Bronchial epithelial cell (primary cell): ENCODE results near the gene KIAA0753. TPM values are rescaled to one million over a fixed set of nuclear protein-coding genes. Genes with fewer than 3 reads are reported as not detected.
"Not testable (repeated sequence)": the region's sequence is repeated elsewhere in the genome, so short reads cannot be mapped to it uniquely, and the experiment has no call there.

Source experiments
- DNase-seq: peaks from one replicate; pipeline ENCODE4 v3.0.0-alpha.2; 2010; ENCODE audit warnings: low read depth
- FAIRE-seq: peaks from 2 replicates; lab custom pipeline; 2011; peaks lifted over from hg19 to GRCh38; lab: Jason Lieb, UNC
- H3K27me3 ChIP-seq: 2 replicates; pipeline ENCODE4 v1.5.1; 2011; ENCODE audit warnings: low read length; ENCODE audit not compliant: control insufficient read depth, insufficient read depth
- H3K36me3 ChIP-seq: 2 replicates; pipeline ENCODE4 v1.5.1; 2011; ENCODE audit warnings: low read length; ENCODE audit not compliant: control insufficient read depth, insufficient read depth
- H3K4me3 ChIP-seq: 2 replicates; pipeline ENCODE4 v1.5.1; 2011; ENCODE audit warnings: mild to moderate bottlenecking, low read depth, low read length, control low read depth
- CTCF ChIP-seq: IDR thresholded peaks from 2 replicates; pipeline ENCODE4 v1.5.1; 2011; ENCODE audit warnings: mild to moderate bottlenecking, moderate library complexity, low read length, control low read depth, inconsistent platforms; ENCODE audit not compliant: insufficient read depth, severe bottlenecking
- total RNA-seq: library from RNA; depleted of rRNA; stranded (reverse); fragments of >200 nt; gene quantifications from 2 replicates; pipeline ENCODE4 v1.2.1, GENCODE V29; 2014

Gene KIAA0753
- total RNA-seq, 1 donor from 2014 or later, result 6.6 TPM

GRCh38 chr17:6668219-6668618 is 27.7 kb upstream of the KIAA0753 start:
- no peak for FAIRE-seq
- Histone ChIP-seq H3K4me3 (no peak overlapping the region), H3K36me3 (no peaks in the 10 kb centered on the region), H3K27me3 (no peaks in the 10 kb centered on the region)
- no peak for DNase-seq
- no peak for TF ChIP-seq CTCF

GRCh38 chr17:6667516-6667915 is 27.0 kb upstream of the KIAA0753 start:
- TF ChIP-seq CTCF, result no peak
- DNase-seq (no peak), FAIRE-seq (no peak)
- Histone ChIP-seq H3K27me3 (no peaks in the 10 kb centered on the region), H3K4me3 (no peak overlapping the region), H3K36me3 (no peaks in the 10 kb centered on the region)

GRCh38 chr17:6666557-6666956 is 26.0 kb upstream of the KIAA0753 start:
- no peak for TF ChIP-seq CTCF
- DNase-seq (peak; percentile 76), FAIRE-seq (peak; percentile 85)
- Histone ChIP-seq H3K27me3 (no peaks in the 10 kb centered on the region), H3K4me3 (no peak overlapping the region), H3K36me3 (no peaks in the 10 kb centered on the region)

GRCh38 chr17:6666077-6666521 is 25.6 kb upstream of the KIAA0753 start:
- FAIRE-seq (peak; percentile 95), DNase-seq (peak; percentile 80)
- peak; percentile 90 for TF ChIP-seq CTCF
- H3K4me3 ChIP-seq, result no peak overlapping the region
- H3K36me3 ChIP-seq, result no peaks in the 10 kb centered on the region
- H3K27me3 ChIP-seq, result no peaks in the 10 kb centered on the region

- not testable (repeated sequence) for H3K4me3 ChIP-seq, H3K36me3 ChIP-seq, FAIRE-seq, H3K27me3 ChIP-seq, DNase-seq
Measured at GRCh38 chr17:6663200-6663599, 22.7 kb upstream of the KIAA0753 start.

GRCh38 chr17:6661464-6661848 is 20.9 kb upstream of the KIAA0753 start:
- Histone ChIP-seq H3K27me3 (no peaks in the 10 kb centered on the region), H3K36me3 (no peaks in the 10 kb centered on the region), H3K4me3 (no peak overlapping the region)
- TF ChIP-seq CTCF, result no peak
- no peak for DNase-seq
- FAIRE-seq, result no peak
